HFF-Myc (cell line): ENCODE results near the gene ZNF445.
"Not testable (repeated sequence)": the region's sequence is repeated elsewhere in the genome, so short reads cannot be mapped to it uniquely, and the experiment has no call there.

Experiments
- DNase-seq: peaks from one replicate; pipeline ENCODE4 v3.0.0-alpha.2; 2011; ENCODE audit warnings: low read depth; ENCODE audit errors: extremely low read depth
- H3K4me3 ChIP-seq: replicated peaks from 2 replicates; pipeline ENCODE4 v1.5.1; 2011; ENCODE audit warnings: low read depth, mild to moderate bottlenecking, control low read depth, low read length
- TF ChIP-seq, protein P1 (sequence below): IDR thresholded peaks from 2 replicates; pipeline ENCODE4 v1.5.1; 2012; ENCODE audit warnings: mild to moderate bottlenecking, low read depth, low read length, control low read depth; ENCODE audit errors: missing control alignments

Gene ZNF445

DNA sequence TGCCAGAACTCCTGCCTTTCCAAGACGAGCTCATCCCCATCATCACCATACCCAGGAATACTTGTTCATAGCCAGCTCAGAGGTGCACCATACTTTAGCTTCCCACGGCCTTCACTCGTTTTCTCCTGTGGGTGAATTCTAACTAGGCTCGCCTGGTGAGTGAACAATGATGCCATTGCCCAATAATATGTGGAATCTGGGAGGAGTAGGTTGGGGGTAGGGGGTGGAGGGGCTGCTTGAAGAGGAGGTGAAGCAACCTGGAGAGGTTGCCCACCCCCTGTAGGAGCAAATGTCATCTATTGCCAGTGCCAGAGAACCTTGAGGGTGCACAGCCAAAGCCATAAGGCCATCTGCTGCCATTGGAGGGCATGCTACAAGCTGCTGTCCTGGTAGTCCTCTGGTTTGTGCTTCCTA lies 592 bp upstream of the ZNF445 start:
- TF ChIP-seq, protein P1, sequence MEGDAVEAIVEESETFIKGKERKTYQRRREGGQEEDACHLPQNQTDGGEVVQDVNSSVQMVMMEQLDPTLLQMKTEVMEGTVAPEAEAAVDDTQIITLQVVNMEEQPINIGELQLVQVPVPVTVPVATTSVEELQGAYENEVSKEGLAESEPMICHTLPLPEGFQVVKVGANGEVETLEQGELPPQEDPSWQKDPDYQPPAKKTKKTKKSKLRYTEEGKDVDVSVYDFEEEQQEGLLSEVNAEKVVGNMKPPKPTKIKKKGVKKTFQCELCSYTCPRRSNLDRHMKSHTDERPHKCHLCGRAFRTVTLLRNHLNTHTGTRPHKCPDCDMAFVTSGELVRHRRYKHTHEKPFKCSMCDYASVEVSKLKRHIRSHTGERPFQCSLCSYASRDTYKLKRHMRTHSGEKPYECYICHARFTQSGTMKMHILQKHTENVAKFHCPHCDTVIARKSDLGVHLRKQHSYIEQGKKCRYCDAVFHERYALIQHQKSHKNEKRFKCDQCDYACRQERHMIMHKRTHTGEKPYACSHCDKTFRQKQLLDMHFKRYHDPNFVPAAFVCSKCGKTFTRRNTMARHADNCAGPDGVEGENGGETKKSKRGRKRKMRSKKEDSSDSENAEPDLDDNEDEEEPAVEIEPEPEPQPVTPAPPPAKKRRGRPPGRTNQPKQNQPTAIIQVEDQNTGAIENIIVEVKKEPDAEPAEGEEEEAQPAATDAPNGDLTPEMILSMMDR, result no peak
- H3K4me3 ChIP-seq, result peak overlapping the region; percentile 67
- no peak for DNase-seq

DNA sequence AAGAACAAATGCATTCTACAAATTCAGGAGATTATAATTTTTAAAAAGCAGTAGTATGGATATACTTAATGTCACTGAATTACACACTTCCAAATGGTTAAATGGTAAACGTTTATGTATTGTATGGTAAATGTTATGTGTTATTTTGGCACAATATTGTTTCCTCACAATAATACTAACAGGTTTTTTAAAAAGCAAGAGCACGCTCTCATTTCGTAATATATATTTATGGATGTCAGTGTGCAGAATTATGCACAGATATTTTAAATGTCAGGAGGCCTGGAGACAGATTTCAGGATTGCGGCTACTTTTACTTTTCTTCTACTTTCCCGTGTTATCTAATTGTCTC lies 533 bp downstream of the ZNF445 start:
- TF ChIP-seq, protein P1, result no peak
- DNase-seq, result no peak
- H3K4me3 ChIP-seq, result peak overlapping the region; percentile 67

DNA sequence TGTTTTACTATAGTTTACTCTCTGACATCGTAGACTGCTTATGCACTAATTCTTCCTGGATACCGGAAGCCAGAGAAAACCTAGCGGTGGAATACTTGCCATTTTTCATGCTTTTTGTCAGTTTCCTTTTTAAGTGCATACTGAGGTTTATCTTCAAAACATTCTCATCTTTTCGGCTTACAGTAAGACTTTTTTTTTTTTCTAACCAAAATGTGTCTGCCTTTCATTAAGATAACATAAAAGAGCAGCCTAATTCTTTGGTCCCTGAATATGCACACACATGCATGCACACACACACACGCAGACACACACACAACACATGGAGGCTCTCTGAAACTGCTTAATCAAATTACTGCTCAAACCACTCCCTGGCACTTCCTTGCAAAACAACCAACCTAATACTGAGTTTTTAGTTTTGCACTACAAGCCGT lies 1.3 kb downstream of the ZNF445 start:
- TF ChIP-seq, protein P1, result no peak
- peak overlapping the region; percentile 67 for H3K4me3 ChIP-seq
- DNase-seq, result no peak

DNA sequence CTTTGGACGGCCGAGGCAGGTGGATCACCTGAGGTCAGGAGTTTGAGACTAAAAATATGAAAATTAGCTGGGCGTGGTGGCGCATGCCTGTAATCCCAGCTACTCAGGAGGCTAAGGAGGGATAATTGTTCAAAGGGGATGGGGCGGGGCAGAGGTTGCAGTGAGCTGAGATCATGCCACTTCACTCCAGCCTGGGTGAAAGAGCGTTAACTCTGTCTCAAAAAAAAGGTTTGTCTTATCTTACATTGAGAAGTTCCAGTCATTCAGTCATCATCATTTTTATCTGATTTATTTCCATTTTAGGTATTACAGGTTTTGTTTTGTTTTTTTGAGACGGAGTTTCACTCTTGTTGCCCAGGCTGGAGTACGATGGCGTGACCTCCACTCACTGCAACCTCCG lies 2.6 kb downstream of the ZNF445 start:
- DNase-seq, H3K4me3 ChIP-seq: not testable (repeated sequence)

DNA sequence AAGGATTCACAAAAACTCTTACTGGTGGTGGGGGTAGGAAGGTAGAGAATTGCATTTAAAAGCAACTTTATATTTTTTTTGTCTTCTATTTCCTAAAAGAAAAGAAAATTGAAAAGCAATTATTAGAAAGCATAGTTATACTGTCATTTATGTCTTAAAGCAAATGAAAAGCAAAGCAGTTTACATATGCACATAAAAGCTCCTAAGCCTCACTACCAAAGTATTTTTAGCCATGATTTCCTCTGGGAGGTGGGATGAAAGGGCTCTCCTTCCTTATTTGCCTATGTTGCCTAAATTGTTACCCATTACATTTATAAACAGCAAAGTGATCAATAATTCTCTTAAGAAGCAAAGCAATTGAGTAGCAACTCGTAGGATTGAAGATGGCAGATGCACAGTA lies 7.0 kb downstream of the ZNF445 start:
- DNase-seq, result no peak
- TF ChIP-seq, protein P1, result no peak
- no peak overlapping the region for H3K4me3 ChIP-seq

DNA sequence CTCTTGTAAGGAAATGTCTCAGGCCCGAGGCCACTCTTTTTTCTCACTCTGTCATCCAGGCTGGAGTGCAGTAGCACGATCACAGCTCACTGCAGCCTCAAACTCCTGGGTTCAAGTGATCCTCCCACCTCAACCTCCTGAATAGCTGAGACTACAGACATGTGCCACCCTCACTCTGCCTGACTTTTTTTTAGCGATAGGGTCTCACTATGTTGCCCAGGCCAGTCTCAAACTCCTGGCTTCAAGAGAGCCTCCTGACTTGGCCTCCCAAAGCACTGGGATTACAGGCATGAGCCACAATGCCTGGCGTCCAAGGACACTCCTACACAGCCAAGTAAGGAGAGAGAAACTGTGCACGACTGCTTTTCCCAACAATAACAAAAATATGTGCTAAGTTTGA lies 7.6 kb downstream of the ZNF445 start:
- no peak overlapping the region for H3K4me3 ChIP-seq
- TF ChIP-seq, protein P1, result no peak
- no peak for DNase-seq

DNA sequence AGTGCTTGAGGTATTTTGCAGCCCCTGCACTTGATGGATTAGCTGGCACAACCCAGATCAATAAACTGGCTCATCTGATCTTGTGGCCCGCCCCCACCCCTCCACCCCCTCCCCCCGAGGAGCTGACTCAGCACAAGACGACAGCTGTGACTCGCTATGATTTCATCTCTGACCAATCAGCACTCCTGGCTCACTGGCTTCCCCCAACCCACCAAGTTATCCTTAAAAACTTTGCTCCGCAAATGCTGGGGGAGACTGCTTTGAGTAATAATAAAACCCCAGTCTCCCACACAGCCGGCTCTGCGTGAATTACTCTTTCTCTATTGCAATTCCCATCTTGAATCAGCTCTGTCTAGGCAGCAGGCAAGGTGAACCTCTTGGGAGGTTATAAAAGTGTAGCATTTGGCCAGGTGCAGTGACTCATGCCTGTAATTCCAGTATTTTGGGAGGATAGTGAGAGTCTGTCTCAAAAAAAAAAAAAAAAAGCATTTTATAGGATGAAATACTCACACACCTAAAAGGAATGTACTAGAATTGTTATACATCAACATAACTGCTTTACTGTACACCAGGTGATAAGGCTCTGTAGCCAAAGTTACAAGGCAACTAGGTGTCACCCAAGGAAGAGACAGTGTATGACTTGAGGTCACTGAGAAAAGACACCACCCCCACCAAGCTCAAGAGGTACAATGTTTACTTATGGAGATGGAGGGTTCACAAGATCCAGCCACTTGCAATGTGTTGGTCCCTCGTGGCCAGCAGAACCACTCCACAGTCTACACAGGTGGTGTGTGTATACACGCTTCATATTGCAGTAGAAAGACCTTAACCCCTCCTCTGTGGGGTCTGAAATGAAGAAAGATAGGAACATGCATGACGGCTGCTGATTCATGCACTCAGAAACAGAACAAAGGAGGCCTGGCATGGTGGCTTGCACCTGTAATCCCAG lies 8.6 kb downstream of the ZNF445 start:
- H3K4me3 ChIP-seq, result no peak overlapping the region
- TF ChIP-seq, protein P1, result no peak
- DNase-seq, result no peak

DNA sequence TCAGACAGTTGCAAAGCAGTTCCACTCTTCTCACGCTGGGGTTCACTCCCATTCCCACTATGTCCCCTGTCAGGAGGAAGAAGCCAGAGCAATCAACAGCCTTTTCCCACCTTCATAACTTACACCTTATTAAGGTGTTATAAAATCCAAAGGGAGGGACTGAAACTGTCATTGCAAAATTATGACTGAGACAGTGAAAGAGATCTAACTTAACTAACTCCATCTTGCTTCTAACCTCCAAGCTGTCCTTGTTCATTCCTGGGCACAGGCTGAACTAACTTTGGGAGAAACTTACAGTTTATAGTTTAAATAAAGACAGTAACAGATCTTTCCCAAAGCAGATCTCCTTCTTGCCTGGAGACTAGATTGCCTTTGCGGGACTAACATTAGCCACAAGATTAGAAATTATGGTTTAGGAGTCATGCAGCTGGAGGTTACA lies 9.4 kb downstream of the ZNF445 start:
- not testable (repeated sequence) for H3K4me3 ChIP-seq, DNase-seq
